NCI-H446 (cell line): ENCODE data around the gene UGGT1.

ENCODE experiments used
- DNase-seq, 2 experiments: peaks; one replicate each; lab custom pipeline; 2025; lab: John Stamatoyannopoulos, UW

Gene UGGT1

GRCh38 chr2:128108166-128108565, 17.2 kb downstream of the UGGT1 start:
- DNase-seq = no peak

- no peak for DNase-seq
These were observed 18.2 kb downstream of the UGGT1 start for GRCh38 chr2:128109243-128109642.

GRCh38 chr2:128115921-128116623, 25.1 kb downstream of the UGGT1 start:
- no peak for DNase-seq

DNA sequence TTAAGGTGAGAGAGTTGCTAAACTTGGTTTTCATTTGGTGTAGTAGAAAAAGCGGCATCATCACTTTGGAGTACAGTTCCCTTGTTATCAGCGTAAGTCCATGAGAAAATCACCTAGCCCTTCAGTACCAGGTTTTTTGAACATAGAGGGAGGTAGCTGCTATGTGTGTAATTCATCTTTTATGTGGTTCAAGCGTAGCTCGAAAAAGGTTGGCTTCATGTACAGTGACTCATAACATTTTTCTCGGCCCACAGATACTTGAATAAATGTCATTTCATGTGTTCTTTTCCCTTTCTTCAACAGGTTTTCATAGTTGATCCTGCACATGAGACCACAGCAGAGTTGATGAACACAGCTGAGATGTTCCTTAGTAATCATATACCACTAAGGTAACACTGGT, 43.6 kb downstream of the UGGT1 start:
- DNase-seq = no peak

- no peak for DNase-seq
These were observed 46.2 kb downstream of the UGGT1 start for GRCh38 chr2:128137094-128137616.

DNA sequence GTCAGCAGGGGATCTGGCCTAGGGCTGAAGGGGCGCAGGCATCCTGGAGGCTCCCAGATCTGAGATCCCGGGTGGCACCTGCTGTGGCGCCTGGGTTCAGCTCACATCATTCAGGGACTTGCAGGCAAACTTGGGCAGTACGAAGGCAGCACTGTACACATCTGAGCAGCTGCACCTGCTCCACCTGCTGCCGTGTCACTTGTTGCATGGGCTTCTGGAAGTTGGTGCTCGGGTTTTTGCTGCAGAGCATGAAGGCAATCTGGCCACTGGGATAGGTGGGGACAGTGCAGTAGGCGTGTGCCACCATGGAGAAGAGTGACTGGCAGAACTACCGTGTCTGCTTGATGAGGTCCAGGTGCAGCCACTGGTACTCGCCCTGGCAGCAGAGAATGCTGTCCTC, 48.6 kb downstream of the UGGT1 start:
- no peak for DNase-seq

DNA sequence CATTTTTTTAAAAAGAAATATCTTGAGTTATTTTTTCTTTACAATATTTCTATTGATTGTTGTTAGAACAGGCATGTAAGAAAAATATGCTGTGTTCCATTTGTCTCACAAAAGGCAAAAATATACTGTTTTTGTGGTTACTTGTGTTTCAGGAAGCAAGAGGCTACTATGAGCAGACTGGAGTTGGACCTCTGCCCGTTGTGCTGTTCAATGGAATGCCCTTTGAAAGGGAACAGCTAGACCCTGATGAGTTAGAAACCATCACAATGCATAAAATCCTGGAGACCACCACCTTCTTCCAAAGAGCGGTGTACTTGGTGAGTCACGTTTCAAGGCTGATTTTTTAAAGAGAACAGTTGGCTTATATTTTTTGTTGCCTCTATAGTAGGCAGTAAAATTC, 54.7 kb downstream of the UGGT1 start:
- DNase-seq = no peak

DNA sequence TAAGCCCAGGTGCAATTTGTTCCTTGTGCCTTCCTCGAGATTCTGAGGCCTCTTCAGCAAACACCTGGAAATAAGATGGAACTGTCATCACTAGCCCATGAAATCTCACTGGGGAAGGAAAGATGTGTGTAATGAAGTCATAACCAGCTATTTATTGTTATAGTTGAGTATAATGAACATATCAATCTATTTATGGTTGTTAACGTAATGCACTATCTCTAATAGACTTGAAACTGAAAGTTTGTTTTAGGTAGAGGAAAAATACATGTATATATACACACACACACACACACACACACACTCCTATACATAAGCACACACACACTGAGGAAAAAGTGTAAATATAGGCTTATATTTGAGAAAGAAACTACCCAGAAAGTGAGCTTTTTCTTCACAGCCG, 62.8 kb downstream of the UGGT1 start:
- DNase-seq = no peak

DNA sequence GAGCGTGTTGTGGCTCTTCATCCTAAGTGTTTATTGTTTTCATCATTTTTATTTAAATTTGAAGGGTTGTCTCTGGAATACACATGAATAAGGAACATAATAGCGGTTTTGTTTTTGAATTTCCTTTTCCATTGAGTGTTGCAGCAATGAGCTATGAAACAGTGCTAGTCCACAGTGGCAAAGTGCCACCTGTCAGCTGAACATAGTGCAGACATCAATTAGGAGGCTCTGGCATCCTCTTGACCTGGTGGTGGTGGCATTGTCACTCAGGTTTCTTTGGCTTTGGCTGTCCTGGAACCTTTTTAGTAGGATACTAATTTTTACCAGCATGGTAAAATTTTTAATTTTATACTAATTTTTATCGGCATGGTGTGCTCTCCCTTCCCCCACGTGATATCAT, 63.2 kb downstream of the UGGT1 start:
- DNase-seq = no peak

GRCh38 chr2:128155970-128156369, 65.0 kb downstream of the UGGT1 start:
- DNase-seq = no peak

GRCh38 chr2:128156812-128157211, 65.8 kb downstream of the UGGT1 start:
- DNase-seq = no peak

DNA sequence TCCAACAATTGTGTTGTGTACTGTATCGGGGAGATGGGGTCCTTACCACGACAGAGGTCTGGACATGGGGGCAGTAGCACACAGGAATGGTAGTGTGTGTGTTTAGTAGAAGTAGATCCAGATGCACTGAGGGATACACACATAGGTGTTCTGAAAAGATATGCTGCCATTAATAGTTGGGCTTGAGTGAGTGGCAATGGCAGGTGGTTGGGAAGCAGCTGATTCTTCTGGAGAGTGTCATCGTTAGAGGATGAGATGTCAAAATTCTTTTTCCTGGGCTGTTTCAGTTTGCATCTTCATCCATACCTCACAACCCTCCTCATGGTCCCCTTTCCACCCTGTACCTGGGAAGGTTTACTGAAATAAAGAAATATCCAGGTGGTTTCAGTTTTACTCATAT, 66.6 kb downstream of the UGGT1 start:
- DNase-seq = no peak

GRCh38 chr2:128158176-128158575, 67.2 kb downstream of the UGGT1 start:
- no peak for DNase-seq

DNA sequence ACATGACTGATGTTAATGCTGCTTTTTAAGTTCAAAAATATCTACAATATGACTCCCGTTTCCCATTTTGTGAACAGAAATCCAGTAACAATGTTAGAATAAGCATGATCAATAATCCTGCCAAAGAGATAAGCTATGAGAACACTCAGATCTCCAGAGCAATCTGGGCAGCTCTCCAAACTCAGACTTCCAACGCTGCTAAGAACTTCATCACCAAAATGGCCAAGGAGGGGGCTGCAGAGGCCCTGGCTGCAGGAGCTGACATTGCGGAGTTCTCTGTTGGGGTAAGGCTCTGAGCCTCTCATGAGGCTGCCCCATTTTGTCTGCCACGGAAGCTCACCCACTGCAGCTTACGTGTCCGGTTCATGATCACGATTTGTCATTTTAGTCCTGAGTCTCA, 68.4 kb downstream of the UGGT1 start:
- no peak for DNase-seq

DNA sequence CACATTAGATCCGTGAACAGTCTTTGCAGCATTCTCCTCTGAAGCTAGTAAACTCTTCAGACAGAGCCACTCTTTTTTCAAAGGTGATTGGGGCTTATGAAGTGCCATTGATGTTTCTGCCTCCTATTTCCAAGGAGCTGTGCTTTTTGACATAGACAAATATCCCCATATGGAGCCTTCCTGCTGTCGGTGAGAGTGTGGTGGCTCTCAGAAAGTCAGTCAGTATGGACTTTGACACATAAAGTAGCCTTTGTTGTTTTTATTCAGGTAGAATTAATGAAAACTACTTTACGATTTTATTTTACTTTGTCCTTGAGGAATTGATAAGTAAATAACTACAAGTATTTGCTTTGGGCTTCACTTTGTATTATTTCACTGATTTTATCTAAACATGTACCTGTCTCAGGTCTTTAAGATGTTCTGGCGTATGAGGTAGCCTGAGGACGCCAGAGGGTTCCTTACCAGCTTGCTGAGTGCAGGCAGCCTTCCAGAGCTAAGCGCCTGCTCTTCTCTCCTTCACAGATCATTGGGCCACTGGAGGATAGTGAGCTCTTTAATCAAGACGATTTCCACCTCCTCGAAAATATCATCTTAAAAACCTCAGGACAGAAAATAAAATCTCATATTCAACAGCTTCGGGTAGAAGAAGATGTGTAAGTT, 69.7 kb downstream of the UGGT1 start:
- DNase-seq = no peak

- no peak for DNase-seq
These were observed 71.3 kb downstream of the UGGT1 start for GRCh38 chr2:128162266-128162665.

DNA sequence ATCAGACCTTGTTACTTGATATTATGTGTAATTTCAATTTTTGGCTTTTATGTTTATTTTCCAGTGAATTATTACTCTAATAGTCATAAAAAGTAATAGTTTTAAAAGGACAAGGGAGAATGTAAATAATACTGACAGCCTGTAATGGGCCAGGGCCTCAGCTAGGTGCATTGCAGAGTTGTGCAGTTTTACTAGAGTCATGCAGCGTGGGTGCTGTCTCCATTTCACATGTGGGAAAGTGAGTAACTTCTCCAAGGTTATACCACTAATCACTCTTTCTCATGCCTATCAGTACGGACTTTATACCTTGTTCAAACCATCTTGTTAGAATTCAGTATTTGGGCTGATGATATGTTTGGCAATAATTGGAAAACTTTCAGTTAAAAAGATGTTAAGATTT, 73.3 kb downstream of the UGGT1 start:
- DNase-seq = no peak

GRCh38 chr2:128166746-128167353, 75.8 kb downstream of the UGGT1 start:
- no peak for DNase-seq

DNA sequence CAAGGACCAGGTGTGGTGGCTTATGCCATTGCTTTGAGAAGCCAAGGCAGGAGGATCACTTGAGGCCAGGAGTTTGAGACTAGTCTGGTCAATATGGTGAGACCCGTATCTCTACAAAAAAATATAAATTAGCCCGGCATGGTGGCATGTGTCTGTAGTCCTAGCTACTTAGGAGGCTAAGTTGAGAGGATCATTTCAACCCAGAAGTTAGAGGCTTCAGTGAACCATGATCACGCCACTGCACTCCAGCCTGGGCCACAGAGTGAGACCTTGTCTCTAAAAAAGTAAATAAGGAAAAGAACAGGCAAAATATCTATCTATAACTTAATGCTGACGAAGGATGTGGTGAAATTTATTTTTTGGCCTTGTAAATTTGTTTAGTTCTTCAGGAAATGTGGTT, 78.1 kb downstream of the UGGT1 start:
- no peak for DNase-seq

- DNase-seq = no peak
These were observed 78.5 kb downstream of the UGGT1 start for GRCh38 chr2:128169497-128169896.

GRCh38 chr2:128169933-128170709, 79.1 kb downstream of the UGGT1 start:
- DNase-seq = no peak

- no peak for DNase-seq
These were observed 79.8 kb downstream of the UGGT1 start for GRCh38 chr2:128170776-128171175.

- no peak for DNase-seq
These were observed 81.2 kb downstream of the UGGT1 start for GRCh38 chr2:128172191-128172590.
